Chondrocyte (in vitro differentiated cells): ENCODE results near the gene SESN1. TPM values are rescaled to one million over a fixed set of nuclear protein-coding genes. Genes with fewer than 3 reads are reported as not detected.

Experiments
- DNase-seq: peaks from one replicate; pipeline ENCODE4 v3.0.0; 2021; ENCODE audit warnings: mixed read lengths, low spot score
- H3K27ac Mint-ChIP-seq: one replicate; pipeline ENCODE4 v1.8.0; 2021; ENCODE audit warnings: mild to moderate bottlenecking, moderate library complexity, mixed read lengths; ENCODE audit not compliant: unreplicated experiment
- H3K27me3 Mint-ChIP-seq: 2 replicates; pipeline ENCODE4 v1.8.0; 2021; ENCODE audit warnings: low read depth, mixed read lengths
- H3K36me3 Mint-ChIP-seq: 2 replicates; pipeline ENCODE4 v1.8.0; 2021; ENCODE audit warnings: low read depth, mixed read lengths
- H3K4me1 Mint-ChIP-seq: 2 replicates; pipeline ENCODE4 v1.8.0; 2021; ENCODE audit warnings: low read depth, mild to moderate bottlenecking, mixed read lengths
- H3K4me3 Mint-ChIP-seq: one replicate; pipeline ENCODE4 v1.8.0; 2021; ENCODE audit warnings: mild to moderate bottlenecking, moderate library complexity, mixed read lengths; ENCODE audit not compliant: unreplicated experiment
- H3K9me3 Mint-ChIP-seq: 2 replicates; pipeline ENCODE4 v1.8.0; 2021; ENCODE audit warnings: low read depth, mixed read lengths
- total RNA-seq: library from RNA; stranded (reverse); gene quantifications from 3 replicates; pipeline ENCODE4 v1.2.1, GENCODE V29; 2021
- TF ChIP-seq, protein P1 (sequence below): fragments of 200-600 bp; sonication (generic); IDR thresholded peaks from 2 replicates; pipeline ENCODE4 v1.5.0; 2021; ENCODE audit warnings: antibody characterized with exemption, mild to moderate bottlenecking, moderate library complexity

Gene SESN1
- total RNA-seq, 1 donor from 2014 or later, result 9.5 TPM

DNA sequence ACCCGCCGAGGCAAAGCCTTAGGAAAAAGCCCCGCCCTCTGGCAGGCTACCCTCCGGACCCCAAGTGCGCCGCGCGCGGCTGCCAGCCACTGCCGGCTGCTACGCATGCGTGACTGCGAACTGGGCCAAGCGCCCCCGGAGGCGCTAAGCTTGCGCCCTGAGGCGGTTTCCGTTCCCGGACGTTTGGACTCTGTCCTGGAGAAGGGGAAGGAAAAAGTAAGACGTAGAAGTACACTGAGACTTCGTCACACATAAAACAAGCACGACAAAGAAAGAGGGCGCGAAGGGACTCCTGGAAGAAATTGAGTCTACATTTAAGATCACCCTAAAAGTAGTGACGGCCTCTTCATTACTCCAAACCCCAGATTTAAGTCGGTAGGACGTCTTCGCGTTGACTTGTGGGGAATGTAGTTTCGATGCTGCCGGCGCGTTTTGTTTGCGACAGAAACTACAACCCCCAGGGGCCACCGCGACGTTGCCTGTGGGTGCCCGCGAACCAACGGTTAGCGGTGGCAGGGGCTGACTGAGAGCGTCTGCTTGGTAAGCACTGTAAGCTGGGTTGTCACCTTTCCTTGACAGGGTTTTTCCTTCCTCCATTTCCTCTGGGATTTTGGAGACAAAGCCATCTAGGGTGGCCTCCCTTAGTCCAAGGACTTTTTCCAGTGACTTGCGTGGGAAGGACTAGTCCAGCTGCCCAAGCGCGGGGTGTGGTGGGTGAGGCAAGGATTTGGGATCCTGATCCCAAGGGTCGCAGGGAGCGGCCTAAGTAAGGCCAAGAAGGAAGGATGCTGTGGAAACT is 589 bp upstream of the SESN1 start, which contains the start of gene CEP57L1:
Gene CEP57L1, plus strand, starts transcription at position 472 of the 799 bp plus-strand sequence. CDS start 49,715 bp downstream, outside the sequence.
- Mint-ChIP-seq H3K27me3 (no peaks in the 10 kb centered on the region), H3K4me3 (peak within 1 kb of the TSS; percentile 78), H3K27ac (peak within 1 kb of the TSS; percentile 99), H3K36me3 (peaks cover 3% of the 10 kb centered on the region), H3K4me1 (peaks cover 46% of the 10 kb centered on the region), H3K9me3 (no peaks in the 10 kb centered on the region)
- DNase-seq, result peak; percentile 97
- TF ChIP-seq, protein P1, sequence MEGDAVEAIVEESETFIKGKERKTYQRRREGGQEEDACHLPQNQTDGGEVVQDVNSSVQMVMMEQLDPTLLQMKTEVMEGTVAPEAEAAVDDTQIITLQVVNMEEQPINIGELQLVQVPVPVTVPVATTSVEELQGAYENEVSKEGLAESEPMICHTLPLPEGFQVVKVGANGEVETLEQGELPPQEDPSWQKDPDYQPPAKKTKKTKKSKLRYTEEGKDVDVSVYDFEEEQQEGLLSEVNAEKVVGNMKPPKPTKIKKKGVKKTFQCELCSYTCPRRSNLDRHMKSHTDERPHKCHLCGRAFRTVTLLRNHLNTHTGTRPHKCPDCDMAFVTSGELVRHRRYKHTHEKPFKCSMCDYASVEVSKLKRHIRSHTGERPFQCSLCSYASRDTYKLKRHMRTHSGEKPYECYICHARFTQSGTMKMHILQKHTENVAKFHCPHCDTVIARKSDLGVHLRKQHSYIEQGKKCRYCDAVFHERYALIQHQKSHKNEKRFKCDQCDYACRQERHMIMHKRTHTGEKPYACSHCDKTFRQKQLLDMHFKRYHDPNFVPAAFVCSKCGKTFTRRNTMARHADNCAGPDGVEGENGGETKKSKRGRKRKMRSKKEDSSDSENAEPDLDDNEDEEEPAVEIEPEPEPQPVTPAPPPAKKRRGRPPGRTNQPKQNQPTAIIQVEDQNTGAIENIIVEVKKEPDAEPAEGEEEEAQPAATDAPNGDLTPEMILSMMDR, result no peak

DNA sequence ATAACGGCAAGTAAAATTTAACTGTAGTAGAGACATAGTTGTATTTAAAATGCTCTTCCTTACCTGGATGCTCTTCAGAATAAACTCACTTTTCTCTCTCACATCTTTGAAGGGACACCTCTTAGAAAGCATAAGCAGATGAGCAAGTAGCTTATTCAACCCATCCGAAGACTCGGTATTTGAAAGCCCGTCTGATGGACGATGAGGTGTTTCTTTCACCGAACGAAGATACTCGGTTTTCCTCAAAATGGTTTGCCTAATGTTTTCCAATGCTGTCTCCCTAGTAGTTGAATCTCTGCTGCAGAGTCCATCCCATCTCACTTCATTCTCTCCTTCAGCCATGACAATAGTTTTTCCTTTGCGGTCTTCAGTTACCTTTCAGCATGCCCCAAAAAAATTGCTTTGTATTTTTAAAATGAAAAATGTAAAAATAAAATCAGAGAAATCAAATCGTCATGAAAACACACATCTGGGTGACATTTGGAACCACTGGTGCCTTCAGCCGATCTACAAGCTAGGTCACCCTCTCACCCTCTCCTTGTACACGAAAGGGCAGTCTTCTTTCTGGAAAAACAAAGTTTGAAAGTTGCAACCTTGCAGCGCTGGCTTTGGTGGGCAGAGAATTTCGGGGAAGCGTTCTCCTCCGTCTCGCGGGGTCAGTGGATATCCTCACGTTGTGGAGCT is 772 bp downstream of the SESN1 start:
- TF ChIP-seq, protein P1, result no peak
- H3K27me3 Mint-ChIP-seq, result no peaks in the 10 kb centered on the region
- DNase-seq, result no peak
- peaks cover 2% of the 10 kb centered on the region for H3K36me3 Mint-ChIP-seq
- H3K27ac Mint-ChIP-seq, result peak overlapping the region; percentile 93
- H3K4me1 Mint-ChIP-seq, result peaks cover 46% of the 10 kb centered on the region
- no peaks in the 10 kb centered on the region for H3K9me3 Mint-ChIP-seq
- peak overlapping the region; percentile 78 for H3K4me3 Mint-ChIP-seq

DNA sequence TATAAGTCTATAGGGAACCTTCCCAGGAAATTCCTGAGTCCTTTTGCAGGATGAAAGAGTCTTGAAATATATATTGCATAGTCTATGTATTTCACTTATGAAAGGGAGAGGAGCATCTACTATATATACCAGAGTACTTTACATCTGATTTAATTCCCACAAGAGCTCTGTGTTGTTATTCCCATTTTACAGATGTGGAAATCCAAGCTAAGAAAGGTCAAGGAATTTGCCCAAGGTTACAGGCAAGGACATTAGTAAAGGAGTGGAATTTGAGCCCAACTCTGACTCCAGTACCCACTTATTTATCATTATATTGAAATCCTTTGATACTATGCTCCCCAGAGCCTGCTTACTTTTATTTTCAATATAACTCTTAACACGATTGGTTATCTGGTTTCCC is 2.6 kb downstream of the SESN1 start:
- no peak for DNase-seq
- Mint-ChIP-seq H3K36me3 (peaks cover 2% of the 10 kb centered on the region), H3K4me3 (peak overlapping the region; percentile 78), H3K27ac (no peak overlapping the region), H3K9me3 (no peaks in the 10 kb centered on the region), H3K27me3 (no peaks in the 10 kb centered on the region), H3K4me1 (peaks cover 43% of the 10 kb centered on the region)
- TF ChIP-seq, protein P1, result no peak

DNA sequence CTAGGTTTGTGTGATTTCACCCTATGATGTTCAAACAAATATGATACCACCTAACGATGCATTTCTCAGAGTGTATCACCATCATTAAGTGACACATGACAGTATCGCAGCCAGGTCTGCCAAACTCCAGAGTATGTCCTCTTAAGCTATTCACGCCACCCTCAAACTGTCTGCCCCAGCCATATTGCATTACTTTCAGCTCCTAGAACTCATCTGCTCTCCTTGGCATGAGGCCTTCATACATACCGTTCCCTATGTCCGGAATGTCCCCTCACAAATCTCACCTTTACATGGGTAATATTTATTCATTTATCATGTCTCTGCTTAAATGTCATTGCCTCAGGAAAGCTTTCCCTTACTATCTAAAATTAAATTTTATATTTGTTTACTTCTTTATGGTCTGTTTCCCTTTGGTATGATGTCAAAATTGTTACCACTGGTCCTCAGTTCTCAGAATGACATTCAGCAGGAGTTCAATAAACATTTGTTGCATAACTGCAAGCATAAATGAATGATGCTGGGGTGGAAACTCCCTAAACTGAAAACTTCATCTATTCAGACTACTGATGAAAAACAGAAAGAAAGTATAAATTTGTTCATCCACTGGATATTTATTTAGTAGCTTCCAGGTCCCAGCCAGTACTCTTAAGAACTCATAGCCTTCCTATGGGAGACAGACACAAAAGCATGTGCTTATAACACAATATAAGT is 3.2 kb downstream of the SESN1 start:
- H3K27ac Mint-ChIP-seq, result no peak overlapping the region
- peak overlapping the region; percentile 78 for H3K4me3 Mint-ChIP-seq
- peaks cover 37% of the 10 kb centered on the region for H3K4me1 Mint-ChIP-seq
- H3K27me3 Mint-ChIP-seq, result no peaks in the 10 kb centered on the region
- no peak for DNase-seq
- TF ChIP-seq, protein P1, result no peak
- H3K36me3 Mint-ChIP-seq, result peaks cover 2% of the 10 kb centered on the region
- H3K9me3 Mint-ChIP-seq, result no peaks in the 10 kb centered on the region

DNA sequence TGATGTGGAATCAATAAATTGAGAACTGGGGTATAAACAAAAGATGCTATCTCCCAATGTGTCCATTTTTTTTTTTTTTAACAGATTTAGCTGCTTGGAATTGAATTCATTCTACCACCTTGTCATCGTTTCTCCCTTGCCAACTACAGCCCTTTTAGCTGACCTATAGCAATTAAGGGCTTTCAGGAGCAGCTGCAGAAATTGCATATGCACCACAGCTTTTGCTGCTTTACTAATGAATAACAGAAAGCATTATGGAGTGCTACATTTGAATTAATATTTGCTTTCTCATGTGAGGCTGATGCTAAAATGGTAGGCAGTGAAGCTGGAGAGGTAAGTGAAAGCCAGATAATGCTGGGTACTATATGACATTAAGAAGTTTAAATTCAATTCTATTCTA is 5.7 kb downstream of the SESN1 start:
- H3K4me1 Mint-ChIP-seq, result peaks cover 27% of the 10 kb centered on the region
- no peaks in the 10 kb centered on the region for H3K27me3 Mint-ChIP-seq
- H3K4me3 Mint-ChIP-seq, result no peak overlapping the region
- no peaks in the 10 kb centered on the region for H3K9me3 Mint-ChIP-seq
- no peak for DNase-seq
- H3K27ac Mint-ChIP-seq, result no peak overlapping the region
- TF ChIP-seq, protein P1, result no peak
- peaks cover 2% of the 10 kb centered on the region for H3K36me3 Mint-ChIP-seq
